ENCODE data around the gene PCDHGA1.

DNA sequence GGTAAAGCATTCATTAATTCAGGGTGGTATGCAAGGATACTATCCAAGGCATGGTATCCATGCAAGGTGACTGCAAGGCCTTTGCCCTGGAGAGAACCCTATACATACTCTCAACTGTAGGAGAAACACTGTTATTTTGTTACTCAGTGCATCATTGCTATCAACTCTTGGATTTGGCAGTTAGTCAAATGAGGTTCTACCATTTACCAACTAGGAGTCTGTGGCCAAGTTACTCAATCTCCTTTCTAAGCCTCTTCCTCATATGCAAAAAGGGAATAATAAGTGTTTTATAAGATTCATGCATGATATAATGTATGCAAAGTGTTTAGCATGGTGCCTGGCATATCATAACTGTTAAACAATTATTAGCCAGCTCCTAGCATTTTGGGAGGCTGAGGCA is 149.5 kb downstream of the PCDHGA1 start:
- TF ChIP-seq YY1 (IDR thresholded peaks at IDR 0.05; ENCODE audit: insufficient read depth, insufficient read length): no peak
- TF ChIP-seq ZNF274 (IDR thresholded peaks at IDR 0.05; ENCODE audit: low read depth, low read length): no peak
- no peak for TF ChIP-seq SUZ12 (IDR thresholded peaks at IDR 0.05; ENCODE audit: extremely low read depth, insufficient read depth, insufficient read length)
